ENCODE measurements around the gene TET1. TPM values are rescaled to one million over a fixed set of nuclear protein-coding genes. Genes with fewer than 3 reads are reported as not detected.

TET1 gene
- total and polyA plus RNA-seq, 9 of the 15 experiments (the other 6 are each of a cell fraction or from before 2014, with no cell fraction given), result 2.6 to 21.3 (median 11.6) TPM

GRCh38 chr10:68560943-68561864 is 1.1 kb downstream of the TET1 start (continued):
- TF ChIP-seq POLR3A (IDR thresholded peaks at IDR 0.05; ENCODE audit: borderline replicate concordance, extremely low read depth, insufficient read depth, insufficient read length), result no peak
- no peak for TF ChIP-seq ILK (tag; IDR thresholded peaks at IDR 0.05; ENCODE audit: borderline replicate concordance, low read depth)
- peak; percentile 43; the same call in 1 of the 2 replicates for TF ChIP-seq NFATC3 (IDR thresholded peaks at IDR 0.05)
- 0 out of 2 replicates have a peak, but pooled peaks have one; percentile 33 for TF ChIP-seq RB1 (IDR thresholded peaks at IDR 0.05; ENCODE audit: low read depth)
- TF ChIP-seq ZNF347 (CRISPR knock-in tag; IDR thresholded peaks at IDR 0.05; ENCODE audit: low read depth), result no peak
- no peak for TF ChIP-seq RBM17 (IDR thresholded peaks at IDR 0.05; ENCODE audit: borderline replicate concordance, low read depth, low read length)
- no peak for TF ChIP-seq ZZZ3 (IDR thresholded peaks at IDR 0.05)
- TF ChIP-seq POLR2H (tag; IDR thresholded peaks at IDR 0.05; ENCODE audit: low read depth), result no peak
- no peak for TF ChIP-seq ZNF584 (CRISPR knock-in tag; IDR thresholded peaks at IDR 0.05; ENCODE audit: low read depth)
- TF ChIP-seq NR1H2 (CRISPR knock-in tag; IDR thresholded peaks at IDR 0.05), result no peak
- no peak for TF ChIP-seq ZNF778 (CRISPR knock-in tag; IDR thresholded peaks at IDR 0.05)
- TF ChIP-seq BCL6 (CRISPR knock-in tag; IDR thresholded peaks at IDR 0.05), result no peak
- TF ChIP-seq MIER1 (IDR thresholded peaks at IDR 0.05; ENCODE audit: low read depth), result no peak
- no peak for TF ChIP-seq POLR2AphosphoS2 (IDR thresholded peaks at IDR 0.05; ENCODE audit: low read length)
- 0 out of 2 replicates have a peak, but pooled peaks have one; percentile 8 for TF ChIP-seq MXI1 (IDR thresholded peaks at IDR 0.05; ENCODE audit: low read depth, low read length)
- TF ChIP-seq IRF2 (CRISPR knock-in tag; IDR thresholded peaks at IDR 0.05), result no peak
- no peak for TF ChIP-seq ZNF165 (CRISPR knock-in tag; IDR thresholded peaks at IDR 0.05; ENCODE audit: borderline replicate concordance)
- TF ChIP-seq KLF16 (IDR thresholded peaks at IDR 0.05), result no peak
- peak; percentile 15; the same call in 1 of the 2 replicates for TF ChIP-seq ZBTB40 (IDR thresholded peaks at IDR 0.05)
- no peak for TF ChIP-seq ZBTB40 (CRISPR knock-in tag; IDR thresholded peaks at IDR 0.05)
- TF ChIP-seq POLR2B (IDR thresholded peaks at IDR 0.05; ENCODE audit: low read depth, partially characterized antibody), result peak; percentile 18

Measured in K562 (cell line).